ENCODE data around the gene APOO.

Gene APOO

GRCh38 chrX:23815376-23815775, 92.4 kb downstream of the APOO start:
- no peak for DNase-seq

GRCh38 chrX:23813808-23814207, 93.9 kb downstream of the APOO start:
- DNase-seq: no peak

- no peak for DNase-seq
Measured at GRCh38 chrX:23811656-23812055, 96.1 kb downstream of the APOO start.

- no peak for DNase-seq
Measured at GRCh38 chrX:23811108-23811651, 96.6 kb downstream of the APOO start.

- DNase-seq: no peak
Measured at GRCh38 chrX:23810279-23810678, 97.5 kb downstream of the APOO start.

- DNase-seq: no peak
Measured at GRCh38 chrX:23805389-23805788, 102.3 kb downstream of the APOO start.

- DNase-seq: no peak
Measured at GRCh38 chrX:23804578-23804977, 103.2 kb downstream of the APOO start.

GRCh38 chrX:23803931-23804381, 103.8 kb downstream of the APOO start:
- DNase-seq: no peak

GRCh38 chrX:23802431-23802830, 105.3 kb downstream of the APOO start:
- no peak for DNase-seq

GRCh38 chrX:23799469-23800065, 108.2 kb downstream of the APOO start:
- no peak for DNase-seq

- no peak for DNase-seq
Measured at GRCh38 chrX:23797371-23798128, 110.2 kb downstream of the APOO start.

- no peak for DNase-seq
Measured at GRCh38 chrX:23795221-23795620, 112.5 kb downstream of the APOO start.

GRCh38 chrX:23792861-23793553, 114.7 kb downstream of the APOO start:
- no peak for DNase-seq

GRCh38 chrX:23790155-23790497, 117.6 kb downstream of the APOO start:
- no peak for DNase-seq

GRCh38 chrX:23789386-23790154, 118.2 kb downstream of the APOO start:
- no peak for DNase-seq

- no peak for DNase-seq
Measured at GRCh38 chrX:23788946-23789345, 118.8 kb downstream of the APOO start.

- no peak for DNase-seq
Measured at GRCh38 chrX:23788521-23788920, 119.2 kb downstream of the APOO start.

GRCh38 chrX:23787745-23788118, 120.0 kb downstream of the APOO start:
- DNase-seq: no peak

GRCh38 chrX:23786268-23786815, 121.4 kb downstream of the APOO start:
- no peak for DNase-seq

GRCh38 chrX:23785580-23785979, 122.2 kb downstream of the APOO start:
- DNase-seq: no peak

- no peak for DNase-seq
Measured at GRCh38 chrX:23784470-23785331, 123.0 kb downstream of the APOO start.
